Activated gamma-delta T cell treated with anti-CD3 and anti-CD28 coated beads, Interleukin-2, amount 50 U/mL, for 16 hours (primary cell): ENCODE measurements around the gene SLC12A6.

Source experiments
- DNase-seq: peaks from one replicate; pipeline ENCODE4 v3.0.0-alpha.2; 2020; ENCODE audit warnings: low read depth

Gene SLC12A6

GRCh38 chr15:34259566-34259965 is 78.0 kb downstream of the SLC12A6 start:
- no peak for DNase-seq

DNA sequence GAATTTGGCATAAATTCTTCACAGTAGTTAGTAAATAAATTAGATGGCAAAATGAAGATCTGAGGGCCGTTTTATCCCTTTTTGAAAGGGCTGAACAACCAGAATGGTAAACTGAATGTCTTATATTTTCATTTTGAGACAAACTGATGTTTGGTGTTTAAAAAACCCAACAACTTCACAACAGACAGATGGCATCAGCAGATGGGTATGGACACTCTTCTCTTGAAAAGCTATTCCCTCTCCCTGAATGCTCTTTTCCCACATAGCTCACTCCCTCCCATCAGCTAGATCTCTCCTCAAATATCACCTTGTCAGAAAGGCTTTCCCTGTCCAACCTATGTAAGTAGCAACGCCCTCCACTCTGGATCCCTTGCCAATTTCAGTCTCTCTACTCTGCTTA is 79.4 kb downstream of the SLC12A6 start:
- DNase-seq = no peak

DNA sequence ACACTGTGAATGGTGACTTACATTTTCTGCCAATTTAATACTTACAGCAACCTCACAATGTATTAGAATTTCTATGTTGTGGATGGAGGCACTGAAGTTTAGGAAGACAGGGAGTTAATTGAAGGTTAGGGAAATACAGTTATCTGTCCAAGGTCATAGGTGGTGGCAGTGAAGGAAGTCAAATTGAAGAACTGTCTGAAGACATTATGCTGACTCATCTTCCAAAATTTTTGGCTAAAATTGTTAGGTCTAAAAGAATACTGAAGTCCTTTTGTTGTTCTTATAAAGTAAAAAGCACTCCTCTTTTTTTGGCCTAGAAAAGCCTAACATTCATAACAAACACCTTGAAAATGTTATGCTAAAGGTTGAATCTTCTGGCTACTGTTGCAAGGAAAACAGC is 85.0 kb downstream of the SLC12A6 start:
- DNase-seq = no peak

- no peak for DNase-seq
These were observed 89.4 kb downstream of the SLC12A6 start for GRCh38 chr15:34248190-34248589.

- no peak for DNase-seq
These were observed 91.2 kb downstream of the SLC12A6 start for GRCh38 chr15:34246276-34246976.

DNA sequence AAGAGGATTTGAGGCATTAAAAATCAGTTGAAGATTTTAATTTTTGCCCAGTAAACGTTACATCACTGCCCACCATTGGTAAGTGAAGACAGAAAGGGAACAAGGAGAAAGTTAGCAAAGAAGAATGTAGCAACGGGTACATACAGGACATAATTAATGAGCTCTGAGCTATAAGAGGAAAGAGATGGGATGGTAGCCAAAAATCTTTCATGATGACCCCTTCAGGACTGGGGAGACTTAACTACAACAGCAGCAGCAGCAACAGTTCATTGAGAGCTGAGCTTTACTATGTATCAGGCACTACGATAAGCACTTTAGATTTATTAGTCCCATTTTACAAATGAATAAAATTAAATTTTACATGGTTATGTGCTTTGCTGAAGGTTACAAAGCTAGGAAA is 94.4 kb downstream of the SLC12A6 start:
- no peak for DNase-seq

- DNase-seq = no peak
These were observed 95.3 kb downstream of the SLC12A6 start for GRCh38 chr15:34242331-34242710.

GRCh38 chr15:34241376-34242330 is 95.9 kb downstream of the SLC12A6 start:
- DNase-seq = no peak

DNA sequence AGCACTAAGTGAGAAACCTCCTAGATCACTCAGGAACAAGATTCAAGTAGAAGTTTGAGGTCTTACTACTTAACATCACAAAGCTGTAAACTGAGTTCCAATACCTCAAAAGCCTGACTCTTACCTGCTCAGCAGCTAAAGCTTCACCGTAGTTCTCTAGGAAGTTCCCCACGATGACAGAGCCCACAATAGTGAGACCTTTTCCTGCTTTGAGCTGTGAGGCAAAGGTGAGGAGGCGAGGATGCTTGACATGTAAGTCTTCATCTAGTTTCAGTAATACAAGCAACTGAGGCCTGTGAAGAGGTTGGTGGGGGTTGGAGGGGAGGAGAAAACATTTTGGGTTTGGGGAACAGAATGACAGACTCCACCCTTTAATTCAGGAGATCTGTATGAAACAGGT is 97.0 kb downstream of the SLC12A6 start:
- DNase-seq = no peak

DNA sequence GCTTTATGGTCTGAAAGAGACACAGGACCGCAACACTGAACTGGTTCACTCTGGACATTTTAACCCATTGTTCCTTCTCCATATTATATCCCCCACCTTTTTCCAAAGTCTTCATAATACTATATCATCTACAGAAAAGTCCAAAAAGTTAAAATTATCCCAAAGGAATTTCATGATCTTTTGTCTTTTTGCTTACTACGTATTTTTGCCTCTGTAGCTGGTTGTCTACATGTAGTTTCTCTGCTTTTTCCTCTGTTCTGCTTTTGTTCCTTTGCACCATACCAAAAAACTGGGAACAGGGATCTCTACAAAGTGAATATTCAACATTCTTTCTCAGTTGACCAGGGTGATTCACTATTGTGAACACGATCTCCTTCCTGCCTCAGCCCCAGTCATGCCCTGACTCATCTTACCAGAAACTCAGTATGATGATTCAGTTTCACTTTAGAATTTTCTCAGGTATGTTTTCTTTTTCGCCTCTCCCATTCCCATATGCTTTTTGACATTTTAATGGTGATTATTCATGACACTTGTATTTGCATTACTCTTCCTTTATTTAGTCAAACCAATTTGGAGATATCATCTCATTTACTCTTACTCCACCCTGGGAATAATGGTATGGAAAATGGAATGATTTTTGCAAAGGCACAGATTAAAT is 98.3 kb downstream of the SLC12A6 start:
- DNase-seq = no peak

- DNase-seq = no peak
These were observed 104.0 kb downstream of the SLC12A6 start for GRCh38 chr15:34233614-34234013.

- no peak for DNase-seq
These were observed 113.5 kb downstream of the SLC12A6 start for GRCh38 chr15:34223904-34224596.

- no peak for DNase-seq
These were observed 119.9 kb downstream of the SLC12A6 start for GRCh38 chr15:34217587-34218225.

GRCh38 chr15:34216527-34217270 is 120.9 kb downstream of the SLC12A6 start:
- DNase-seq = no peak

GRCh38 chr15:34214135-34214534 is 123.4 kb downstream of the SLC12A6 start:
- DNase-seq = no peak

DNA sequence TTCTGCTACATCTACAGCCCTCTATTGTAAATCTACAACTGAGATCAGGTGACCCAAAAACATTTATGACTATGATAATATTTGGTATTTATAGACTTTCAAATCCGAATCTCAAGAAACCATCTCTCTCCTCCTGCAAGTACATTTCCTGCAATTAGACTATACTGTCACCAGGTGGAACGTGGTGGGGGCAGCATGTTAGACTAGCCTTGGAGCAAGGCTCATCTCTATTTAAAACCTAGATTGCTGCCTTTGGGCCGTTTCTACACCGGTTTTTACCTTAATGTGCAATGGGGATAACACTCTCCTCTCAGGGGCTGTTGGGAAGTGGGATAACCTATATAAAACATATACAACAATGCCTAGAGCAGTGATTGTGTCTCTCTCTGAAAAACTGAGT is 123.9 kb downstream of the SLC12A6 start:
- DNase-seq = no peak

- peak; percentile 98 for DNase-seq
These were observed 127.9 kb downstream of the SLC12A6 start, which contains the start of gene KATNBL1 for GRCh38 chr15:34209421-34210282. TSS of gene KATNBL1 (minus strand) at chr15:34210096. CDS start at chr15:34163676, 46,420 bp downstream.

DNA sequence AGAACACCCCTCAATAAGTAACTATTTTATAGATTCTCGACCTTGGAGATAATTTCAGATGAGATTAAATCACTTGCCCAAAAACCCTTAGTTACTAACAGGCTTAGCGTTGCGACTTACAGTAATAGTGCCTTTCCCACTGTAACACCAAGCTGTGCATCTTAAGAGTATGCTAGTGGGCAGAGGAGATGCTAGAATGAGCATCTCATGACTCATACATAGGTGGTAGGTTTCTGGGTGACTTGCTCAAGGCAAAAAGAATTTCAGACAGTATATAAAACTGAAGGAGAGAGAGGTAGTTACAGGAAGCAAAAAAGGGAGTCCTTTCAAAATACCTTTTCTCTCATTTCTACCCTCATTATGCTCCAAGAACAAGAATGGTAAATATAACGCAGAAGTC is 131.6 kb downstream of the SLC12A6 start:
- no peak for DNase-seq

GRCh38 chr15:34203936-34204335 is 133.6 kb downstream of the SLC12A6 start:
- no peak for DNase-seq

- no peak for DNase-seq
These were observed 134.3 kb downstream of the SLC12A6 start for GRCh38 chr15:34203305-34203704.
